HUES48 (cell line): ENCODE measurements around the gene PON2.

Source experiments
- H3K27ac ChIP-seq: one replicate; pipeline ENCODE4 v1.7.0; 2013; ENCODE audit warnings: low read depth, low read length, inconsistent platforms
- H3K27me3 ChIP-seq: 2 replicates; pipeline ENCODE4 v1.6.1; 2013; ENCODE audit warnings: mild to moderate bottlenecking, low read length; ENCODE audit not compliant: control insufficient read depth, insufficient read depth
- H3K36me3 ChIP-seq: 2 replicates; pipeline ENCODE4 v1.6.1; 2013; ENCODE audit warnings: low read length; ENCODE audit not compliant: control insufficient read depth, insufficient read depth
- H3K4me1 ChIP-seq: 2 replicates; pipeline ENCODE4 v1.6.1; 2013; ENCODE audit warnings: mild to moderate bottlenecking, low read length; ENCODE audit not compliant: control insufficient read depth, insufficient read depth
- H3K4me3 ChIP-seq: 2 replicates; pipeline ENCODE4 v1.5.1; 2013; ENCODE audit warnings: mild to moderate bottlenecking, low read depth, low read length
- H3K9ac ChIP-seq: 2 replicates; pipeline ENCODE4 v1.6.1; 2013; ENCODE audit warnings: mild to moderate bottlenecking, low read depth, low read length, moderate library complexity
- H3K9me3 ChIP-seq: 2 replicates; pipeline ENCODE4 v1.6.1; 2013; ENCODE audit warnings: low read length; ENCODE audit not compliant: control insufficient read depth, insufficient read depth

The PON2 gene

DNA sequence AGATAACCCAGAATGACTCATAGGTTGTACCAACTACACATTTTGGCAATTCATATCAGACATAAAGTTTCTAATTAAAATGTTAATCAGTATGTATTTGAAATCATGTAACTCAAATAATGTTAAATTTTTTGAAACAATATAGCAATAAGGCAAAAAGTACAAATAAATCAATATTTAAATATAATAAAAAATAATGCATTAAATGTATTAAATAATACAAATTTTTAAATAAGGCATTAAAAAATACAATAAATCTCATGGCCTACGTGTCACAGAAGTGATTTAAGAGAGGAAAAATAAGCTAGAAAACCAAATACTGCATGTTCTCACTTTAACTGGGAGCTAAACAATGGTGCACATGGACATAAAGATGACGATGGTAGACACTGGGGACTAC lies 9.1 kb downstream of the PON2 start:
- H3K9me3 ChIP-seq = no peaks in the 10 kb centered on the region
- peaks cover 9% of the 10 kb centered on the region; the same call in 1 of the 2 replicates for H3K36me3 ChIP-seq
- H3K27me3 ChIP-seq = no peaks in the 10 kb centered on the region
- peaks cover 49% of the 10 kb centered on the region for H3K4me1 ChIP-seq
- H3K27ac ChIP-seq = no peak overlapping the region
- no peak overlapping the region for H3K4me3 ChIP-seq
- no peak overlapping the region for H3K9ac ChIP-seq

- no peak overlapping the region for H3K4me3 ChIP-seq
- H3K36me3 ChIP-seq = peaks cover 9% of the 10 kb centered on the region
- H3K27me3 ChIP-seq = no peaks in the 10 kb centered on the region
- H3K9me3 ChIP-seq = no peaks in the 10 kb centered on the region
- H3K9ac ChIP-seq = no peak overlapping the region
- peaks cover 49% of the 10 kb centered on the region for H3K4me1 ChIP-seq
- H3K27ac ChIP-seq = no peak overlapping the region
Observed at GRCh38 chr7:95424716-95425115, 10.1 kb downstream of the PON2 start.

GRCh38 chr7:95421847-95422444 lies 12.9 kb downstream of the PON2 start:
- Histone ChIP-seq H3K9ac (no peak overlapping the region), H3K4me1 (peaks cover 31% of the 10 kb centered on the region), H3K4me3 (no peak overlapping the region), H3K9me3 (no peaks in the 10 kb centered on the region), H3K36me3 (peaks cover 9% of the 10 kb centered on the region), H3K27me3 (no peaks in the 10 kb centered on the region), H3K27ac (no peak overlapping the region)

DNA sequence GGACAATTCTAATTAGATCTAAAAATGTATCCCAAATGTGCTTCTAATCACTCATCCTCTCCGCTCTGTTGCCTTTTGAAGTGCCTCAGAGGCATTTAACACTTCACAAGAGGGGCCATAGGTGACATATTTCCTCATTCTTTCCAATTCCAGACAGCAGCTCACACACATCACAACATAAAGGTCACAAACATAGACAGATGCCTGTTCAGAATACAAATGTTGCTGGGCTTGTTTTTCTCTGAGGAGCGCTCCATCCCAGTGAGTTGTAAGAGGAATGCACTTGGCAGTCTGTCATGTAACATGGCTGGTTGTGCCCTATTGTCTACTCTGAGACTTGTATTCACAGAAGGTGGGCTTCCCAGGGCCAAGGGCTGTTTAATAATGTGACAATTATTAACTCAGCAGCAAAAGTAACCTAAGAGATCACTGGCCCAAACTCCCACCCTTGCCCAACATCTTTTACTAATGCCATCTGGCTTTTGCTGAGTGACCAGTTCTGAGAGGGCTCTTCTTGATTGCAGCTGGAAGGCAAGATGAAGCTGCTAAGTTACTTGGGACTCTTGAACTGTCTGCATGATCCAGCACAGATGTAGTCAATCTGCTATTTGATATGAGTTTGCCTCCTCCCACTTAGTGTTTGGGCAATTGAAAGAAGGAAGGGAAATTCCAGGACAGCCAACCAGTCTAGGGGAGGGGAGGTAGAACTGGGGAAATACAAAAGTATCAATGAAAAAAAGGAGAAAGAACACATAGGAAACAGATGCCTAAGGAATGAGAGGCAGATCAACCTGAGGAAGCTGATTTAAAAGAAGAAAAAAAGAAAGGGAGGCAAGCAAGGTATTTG lies 13.6 kb downstream of the PON2 start:
- Histone ChIP-seq H3K27me3 (no peaks in the 10 kb centered on the region), H3K9me3 (no peaks in the 10 kb centered on the region), H3K4me1 (peaks cover 26% of the 10 kb centered on the region), H3K36me3 (peaks cover 9% of the 10 kb centered on the region), H3K9ac (no peak overlapping the region), H3K4me3 (no peak overlapping the region), H3K27ac (peak overlapping the region; percentile 37)

DNA sequence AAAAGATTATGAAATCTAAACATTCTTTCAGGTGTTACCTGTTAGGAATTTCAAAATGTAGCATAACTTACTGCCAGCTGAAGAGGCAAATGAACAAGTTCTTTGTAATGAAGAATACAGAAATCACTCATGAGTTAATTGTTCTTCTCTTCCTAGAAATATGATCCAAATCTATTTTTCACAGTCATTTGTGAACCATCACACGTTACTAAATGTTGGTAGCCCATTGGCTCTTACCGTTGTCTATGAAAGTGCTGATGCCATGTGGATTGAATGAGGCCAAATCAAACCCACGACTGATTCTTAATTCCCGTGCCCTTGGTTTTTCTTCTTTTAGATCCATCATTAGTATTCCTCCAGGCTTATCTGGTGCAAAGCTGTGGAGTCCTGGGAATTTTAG lies 22.8 kb downstream of the PON2 start:
- Histone ChIP-seq H3K9me3 (no peaks in the 10 kb centered on the region), H3K4me3 (no peak overlapping the region), H3K36me3 (peaks cover 39% of the 10 kb centered on the region), H3K4me1 (no peaks in the 10 kb centered on the region), H3K27ac (no peak overlapping the region), H3K27me3 (no peaks in the 10 kb centered on the region), H3K9ac (no peak overlapping the region)

DNA sequence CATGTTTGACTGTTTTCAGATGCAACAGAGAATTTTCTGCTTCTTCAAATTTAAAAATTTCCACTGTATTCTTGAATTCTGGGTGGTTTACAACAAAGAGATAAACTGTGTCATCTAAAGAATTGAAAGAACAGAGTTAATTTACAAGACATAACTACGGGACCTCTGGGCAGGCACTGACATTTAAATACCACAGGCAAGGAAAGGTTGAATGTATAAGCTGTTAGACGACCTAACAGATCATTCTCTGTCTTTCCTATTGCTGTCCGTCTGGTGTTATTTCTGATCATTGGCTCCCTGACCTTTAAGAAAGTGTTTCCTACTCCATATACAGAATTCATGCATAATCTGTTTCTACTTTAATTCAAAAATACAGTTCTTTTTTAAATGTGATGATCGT lies 23.2 kb downstream of the PON2 start:
- H3K4me3 ChIP-seq = no peak overlapping the region
- peaks cover 43% of the 10 kb centered on the region for H3K36me3 ChIP-seq
- no peak overlapping the region for H3K27ac ChIP-seq
- no peaks in the 10 kb centered on the region for H3K9me3 ChIP-seq
- no peak overlapping the region for H3K9ac ChIP-seq
- H3K4me1 ChIP-seq = no peaks in the 10 kb centered on the region
- H3K27me3 ChIP-seq = no peaks in the 10 kb centered on the region

GRCh38 chr7:95411036-95411435 lies 23.8 kb downstream of the PON2 start:
- H3K4me1 ChIP-seq = no peaks in the 10 kb centered on the region
- H3K27me3 ChIP-seq = no peaks in the 10 kb centered on the region
- no peak overlapping the region for H3K9ac ChIP-seq
- H3K9me3 ChIP-seq = no peaks in the 10 kb centered on the region
- no peak overlapping the region for H3K27ac ChIP-seq
- H3K4me3 ChIP-seq = no peak overlapping the region
- H3K36me3 ChIP-seq = peaks cover 49% of the 10 kb centered on the region

GRCh38 chr7:95407751-95408150 lies 27.1 kb downstream of the PON2 start:
- Histone ChIP-seq H3K27me3 (no peaks in the 10 kb centered on the region), H3K36me3 (peaks cover 65% of the 10 kb centered on the region), H3K27ac (no peak overlapping the region), H3K9ac (no peak overlapping the region), H3K4me3 (no peak overlapping the region), H3K4me1 (no peaks in the 10 kb centered on the region), H3K9me3 (no peaks in the 10 kb centered on the region)

- no peak overlapping the region for H3K4me3 ChIP-seq
- no peak overlapping the region for H3K27ac ChIP-seq
- no peak overlapping the region for H3K9ac ChIP-seq
- no peaks in the 10 kb centered on the region for H3K27me3 ChIP-seq
- H3K4me1 ChIP-seq = no peaks in the 10 kb centered on the region
- peaks cover 52% of the 10 kb centered on the region for H3K36me3 ChIP-seq
- no peaks in the 10 kb centered on the region for H3K9me3 ChIP-seq
Observed at GRCh38 chr7:95405800-95406199, 29.0 kb downstream of the PON2 start.

DNA sequence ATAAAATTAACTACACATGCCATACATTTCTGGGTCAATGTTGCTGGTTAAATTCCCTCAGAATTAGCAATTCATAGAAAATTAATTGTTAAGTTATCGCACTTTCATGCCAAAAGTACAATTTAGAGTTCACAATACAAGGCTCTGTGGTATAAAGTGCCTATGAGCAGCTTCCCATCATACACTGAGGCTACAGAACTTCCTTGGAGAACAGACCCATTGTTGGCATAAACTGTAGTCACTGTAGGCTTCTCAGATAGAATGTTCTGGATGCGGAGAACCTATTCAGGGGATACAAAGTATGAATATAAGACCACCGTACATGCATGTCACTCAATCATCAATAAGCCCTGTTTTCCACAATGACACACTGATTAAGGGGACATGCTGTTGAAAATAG lies 29.6 kb downstream of the PON2 start:
- no peaks in the 10 kb centered on the region for H3K27me3 ChIP-seq
- no peak overlapping the region for H3K27ac ChIP-seq
- no peak overlapping the region for H3K4me3 ChIP-seq
- peaks cover 46% of the 10 kb centered on the region for H3K36me3 ChIP-seq
- no peaks in the 10 kb centered on the region for H3K9me3 ChIP-seq
- H3K4me1 ChIP-seq = no peaks in the 10 kb centered on the region
- H3K9ac ChIP-seq = no peak overlapping the region

GRCh38 chr7:95404316-95404865 lies 30.4 kb downstream of the PON2 start:
- Histone ChIP-seq H3K36me3 (peaks cover 40% of the 10 kb centered on the region), H3K4me3 (no peak overlapping the region), H3K9me3 (no peaks in the 10 kb centered on the region), H3K4me1 (no peaks in the 10 kb centered on the region), H3K27ac (no peak overlapping the region), H3K27me3 (no peaks in the 10 kb centered on the region), H3K9ac (no peak overlapping the region)
